B cell (primary cell): Measurements from ENCODE around the gene TPI1. TPM values are rescaled to one million over a fixed set of nuclear protein-coding genes. Genes with fewer than 3 reads are reported as not detected.

Source experiments
- ATAC-seq: fragments of 200-7000 bp; cut with Tn5 transposase; one replicate; pipeline ENCODE4 v1.10.0; 2021; ENCODE audit warnings: low read depth, mild to moderate bottlenecking, moderate number of reproducible peaks, moderate library complexity
- CTCF ChIA-PET: fragments of 350-600 bp; sonication (Branson Sonifier 250); formaldehyde crosslinking; loops from one replicate; lab custom pipeline; 2021; ENCODE audit warnings: antibody characterized with exemption, inconsistent platforms; lab: Charles Lee
- POLR2A ChIA-PET: fragments of 350-600 bp; sonication (Branson Sonifier 250); formaldehyde crosslinking; loops from one replicate; lab custom pipeline; 2021; ENCODE audit warnings: antibody characterized with exemption; lab: Charles Lee
- DNase-seq: peaks from one replicate; pipeline ENCODE4 v3.0.0; 2013
- H2AFZ ChIP-seq: 2 replicates; pipeline ENCODE4 v1.6.1; 2012; ENCODE audit warnings: mild to moderate bottlenecking, low read depth, low read length; ENCODE audit not compliant: insufficient read depth, poor library complexity, severe bottlenecking
- H3K27ac ChIP-seq, 2 donors: 1 replicate in 1 of 2; 2 replicates in 1 of 2; pipeline ENCODE4 v1.5.1; 2012 to 2013; ENCODE audit warnings: low read length in 2 of 2, mild to moderate bottlenecking in 2 of 2, moderate library complexity in 1 of 2
- H3K27me3 ChIP-seq, 4 experiments: fragments of 200-600 bp in 1 of 4; sonication (generic) in 1 of 4; replicated peaks in 1 of 4; 1 replicate in 2 of 4; 2 replicates in 2 of 4; pipeline versions ENCODE4 v1.6.1 to v1.7.0; 2013 to 2016; ENCODE audit warnings: low read length in 3 of 4, mild to moderate bottlenecking in 2 of 4, mixed read lengths in 1 of 4, moderate library complexity in 1 of 4; ENCODE audit not compliant: insufficient read depth in 4 of 4, control insufficient read depth in 3 of 4; ENCODE audit errors: control extremely low read depth in 1 of 4
- H3K36me3 ChIP-seq, 2 experiments: replicated peaks in 1 of 2; 1 replicate in 1 of 2; 2 replicates in 1 of 2; pipeline versions ENCODE4 v1.6.1 to v1.7.1; 2013; ENCODE audit warnings: low read length in 1 of 2; ENCODE audit not compliant: insufficient read depth in 2 of 2, control insufficient read depth in 1 of 2; ENCODE audit errors: control extremely low read depth in 1 of 2, extremely low read depth in 1 of 2
- H3K4me1 ChIP-seq, 2 donors: fragments of 200-600 bp in 1 of 2; sonication (generic) in 1 of 2; 1 replicate in 1 of 2; 2 replicates in 1 of 2; pipeline versions ENCODE4 v1.5.1 to v1.6.1; 2013 to 2017; ENCODE audit warnings: low read length in 2 of 2; ENCODE audit not compliant: control insufficient read depth in 2 of 2, insufficient read depth in 2 of 2
- H3K4me2 ChIP-seq: replicated peaks from 2 replicates; pipeline ENCODE3; 2012; ENCODE audit warnings: mild to moderate bottlenecking, low read depth, low read length; ENCODE audit not compliant: poor library complexity, severe bottlenecking
- H3K4me3 ChIP-seq, 5 experiments: fragments of 200-600 bp in 1 of 5; sonication (generic) in 1 of 5; 1 replicate in 3 of 5; 2 replicates in 2 of 5; pipeline versions ENCODE4 v1.5.1 to v1.7.0; 2011 to 2016; ENCODE audit warnings: low read length in 4 of 5, mild to moderate bottlenecking in 4 of 5, low read depth in 2 of 5, control low read depth in 1 of 5, moderate library complexity in 1 of 5; ENCODE audit not compliant: insufficient read depth in 1 of 5; ENCODE audit errors: control extremely low read depth in 1 of 5, extremely low read depth in 1 of 5
- H3K79me2 ChIP-seq: fragments of 200-600 bp; sonication (generic); one replicate; pipeline ENCODE4 v1.6.0; 2016; ENCODE audit warnings: low read length; ENCODE audit not compliant: control insufficient read depth, insufficient read depth
- H3K9ac ChIP-seq: fragments of 200-600 bp; sonication (generic); 2 replicates; pipeline ENCODE4 v1.6.1; 2017; ENCODE audit warnings: mild to moderate bottlenecking, low read length, moderate library complexity
- H3K9me3 ChIP-seq, 3 donors: one replicate each; pipeline versions ENCODE4 v1.6.1 to v1.7.1; 2013; ENCODE audit warnings: low read length in 2 of 3; ENCODE audit not compliant: control insufficient read depth in 2 of 3, insufficient read depth in 1 of 3; ENCODE audit errors: control extremely low read depth in 1 of 3
- H4K20me1 ChIP-seq: 2 replicates; pipeline ENCODE4 v1.6.0; 2012; ENCODE audit warnings: mild to moderate bottlenecking, low read length; ENCODE audit not compliant: insufficient read depth, control insufficient read depth, poor library complexity, severe bottlenecking
- H3K27ac Mint-ChIP-seq: one replicate; pipeline ENCODE4 v1.8.0; 2021; ENCODE audit warnings: mixed read lengths
- H3K27me3 Mint-ChIP-seq: one replicate; pipeline ENCODE4 v1.8.0; 2021; ENCODE audit warnings: mixed read lengths
- H3K4me1 Mint-ChIP-seq: one replicate; pipeline ENCODE4 v1.8.0; 2021; ENCODE audit warnings: mixed read lengths
- H3K4me3 Mint-ChIP-seq: one replicate; pipeline ENCODE4 v1.8.0; 2021; ENCODE audit warnings: mixed read lengths
- H3K9me3 Mint-ChIP-seq: one replicate; pipeline ENCODE4 v1.8.0; 2022; ENCODE audit warnings: mixed read lengths; ENCODE audit not compliant: insufficient read depth
- CTCF ChIP-seq: fragments of 200-600 bp; IDR thresholded peaks from one replicate; pipeline ENCODE4 v1.8.0; 2022; ENCODE audit warnings: antibody characterized with exemption, mild to moderate bottlenecking
- EZH2 ChIP-seq: IDR thresholded peaks from 2 replicates; pipeline ENCODE4 v1.6.1; 2012; ENCODE audit warnings: borderline replicate concordance, low read depth, mild to moderate bottlenecking, moderate library complexity, low read length; ENCODE audit not compliant: insufficient read depth, poor library complexity, severe bottlenecking
- WGBS: methylation state at CpG from one replicate; pipeline ENCODE4 v1.1.5; 2013; ENCODE audit warnings: missing lambda C conversion rate; ENCODE audit not compliant: insufficient coverage; 5-methylcytosine and 5-hydroxymethylcytosine counted together
- intact Hi-C: fragments of 100-400 bp; cut with micrococcal nuclease; formaldehyde crosslinking; loops from one replicate; pipeline ENCODE4 v1.10.0; 2022
- polyA plus RNA-seq: library from polyadenylated mRNA; depleted of rRNA; stranded (reverse); fragments of >200 nt; gene quantifications from 2 replicates; pipeline ENCODE4 v1.2.3, GENCODE V29; 2012
- total RNA-seq, 2 donors: library from RNA; stranded (reverse); fragments of 120-200 nt in 1 of 2; gene quantifications; 1 replicate in 1 of 2; 2 replicates in 1 of 2; pipeline versions ENCODE4 v1.2.3 to v1.2.4, GENCODE V29; 2013 to 2022

TPI1 gene
- total and polyA plus RNA-seq, 2 donors (not counting 1 experiment from before 2014, with no cell fraction given): 181 to 187 TPM

GRCh38 chr12:6827437-6827911 lies 39.9 kb upstream of the TPI1 start:
- H3K27me3 Mint-ChIP-seq: peaks cover 82% of the 10 kb centered on the region
- Histone ChIP-seq H3K4me2 (no peak overlapping the region), H3K27ac (no peak overlapping the region)

More at GRCh38 chr12:6827437-6827911, 39.9 kb upstream of the TPI1 start:
- Histone ChIP-seq H3K27me3 (peaks cover 0 to 79% (median 34%) of the 10 kb centered on the region in 4 experiments), H4K20me1 (peaks cover 11% of the 10 kb centered on the region), H3K36me3 (no peaks in the 10 kb centered on the region), H3K9ac (no peak overlapping the region), H2AFZ (no peak overlapping the region), H3K4me1 (peaks cover 23 to 29% of the 10 kb centered on the region in 2 donors), H3K4me3 (no peak overlapping the region), H3K79me2 (no peaks in the 10 kb centered on the region), H3K9me3 (peaks cover 0 to 13% (median 0%) of the 10 kb centered on the region in 3 donors)
- CTCF ChIA-PET: interaction anchor here (1.0 to 6.2 kb wide), 3 partner anchors 8 to 24 kb away, joined by 3 to 31 read pairs (median 3); partner anchors contain the start of genes CDCA3 and USP5
- H3K4me1 Mint-ChIP-seq: peaks cover 21% of the 10 kb centered on the region
- H3K9me3 Mint-ChIP-seq: no peaks in the 10 kb centered on the region
- POLR2A ChIA-PET: interaction anchor here (1.0 kb wide), 1 partner anchor 74 kb away, joined by 3 read pairs; the partner anchor contains the start of gene MLF2
- DNase-seq (peak; percentile 45), ATAC-seq (no peak)
- WGBS: 8% methylated on average over 5 of the region's 8 CpGs
- intact Hi-C loops: no loop called here
- no peak for TF ChIP-seq CTCF
- no peak for TF ChIP-seq EZH2
- peak overlapping the region; percentile 72 for H3K4me3 Mint-ChIP-seq
- no peak overlapping the region for H3K27ac Mint-ChIP-seq
